ENCODE results near the gene SLC4A2.

Gene SLC4A2

GRCh38 chr7:151114151-151115090 lies 55.0 kb downstream of the SLC4A2 start:
- ATAC-seq: peak; percentile 0; the same call in 2 of the 3 replicates
- TF ChIP-seq PPARA (CRISPR knock-in tag; IDR thresholded peaks at IDR 0.05; ENCODE audit: borderline replicate concordance) (no peak), SNAI2 (CRISPR knock-in tag; IDR thresholded peaks at IDR 0.05) (0 out of 2 replicates have a peak, but pooled peaks have one; percentile 18), ARNTL (CRISPR knock-in tag; IDR thresholded peaks at IDR 0.05; ENCODE audit: borderline replicate concordance, low read depth) (no peak), ISL1 (CRISPR knock-in tag; IDR thresholded peaks at IDR 0.05) (no peak), ZFP30 (CRISPR knock-in tag; IDR thresholded peaks at IDR 0.05) (no peak), ZNF70 (CRISPR knock-in tag; IDR thresholded peaks at IDR 0.05) (no peak), POU6F1 (CRISPR knock-in tag; IDR thresholded peaks at IDR 0.05; ENCODE audit: borderline replicate concordance, low read depth) (peak; percentile 29; the same call in 1 of the 2 replicates), OSR1 (CRISPR knock-in tag; IDR thresholded peaks at IDR 0.05) (no peak), BACH2 (CRISPR knock-in tag; IDR thresholded peaks at IDR 0.05; ENCODE audit: borderline replicate concordance) (no peak), ZNF8 (CRISPR knock-in tag; IDR thresholded peaks at IDR 0.05) (no peak), ZNF565 (CRISPR knock-in tag; conservative IDR thresholded peaks at IDR 0.05; ENCODE audit: low read depth) (no peak), RARB (CRISPR knock-in tag; IDR thresholded peaks at IDR 0.05) (no peak), TCF4 (CRISPR knock-in tag; IDR thresholded peaks at IDR 0.05; ENCODE audit: borderline replicate concordance) (no peak), ZC3H10 (CRISPR knock-in tag; IDR thresholded peaks at IDR 0.05) (no peak), CSDC2 (CRISPR knock-in tag; IDR thresholded peaks at IDR 0.05) (no peak), TOX (CRISPR knock-in tag; IDR thresholded peaks at IDR 0.05; ENCODE audit: borderline replicate concordance) (no peak), ESRRG (CRISPR knock-in tag; IDR thresholded peaks at IDR 0.05) (no peak), ZFP3 (CRISPR knock-in tag; IDR thresholded peaks at IDR 0.05) (peak; percentile 72), GLIS3 (CRISPR knock-in tag; IDR thresholded peaks at IDR 0.05) (no peak)
- TF ChIP-seq, protein P1, sequence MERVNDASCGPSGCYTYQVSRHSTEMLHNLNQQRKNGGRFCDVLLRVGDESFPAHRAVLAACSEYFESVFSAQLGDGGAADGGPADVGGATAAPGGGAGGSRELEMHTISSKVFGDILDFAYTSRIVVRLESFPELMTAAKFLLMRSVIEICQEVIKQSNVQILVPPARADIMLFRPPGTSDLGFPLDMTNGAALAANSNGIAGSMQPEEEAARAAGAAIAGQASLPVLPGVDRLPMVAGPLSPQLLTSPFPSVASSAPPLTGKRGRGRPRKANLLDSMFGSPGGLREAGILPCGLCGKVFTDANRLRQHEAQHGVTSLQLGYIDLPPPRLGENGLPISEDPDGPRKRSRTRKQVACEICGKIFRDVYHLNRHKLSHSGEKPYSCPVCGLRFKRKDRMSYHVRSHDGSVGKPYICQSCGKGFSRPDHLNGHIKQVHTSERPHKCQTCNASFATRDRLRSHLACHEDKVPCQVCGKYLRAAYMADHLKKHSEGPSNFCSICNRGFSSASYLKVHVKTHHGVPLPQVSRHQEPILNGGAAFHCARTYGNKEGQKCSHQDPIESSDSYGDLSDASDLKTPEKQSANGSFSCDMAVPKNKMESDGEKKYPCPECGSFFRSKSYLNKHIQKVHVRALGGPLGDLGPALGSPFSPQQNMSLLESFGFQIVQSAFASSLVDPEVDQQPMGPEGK (CRISPR knock-in tag; IDR thresholded peaks at IDR 0.05; ENCODE audit: borderline replicate concordance): no peak
- TF ChIP-seq, protein P2, sequence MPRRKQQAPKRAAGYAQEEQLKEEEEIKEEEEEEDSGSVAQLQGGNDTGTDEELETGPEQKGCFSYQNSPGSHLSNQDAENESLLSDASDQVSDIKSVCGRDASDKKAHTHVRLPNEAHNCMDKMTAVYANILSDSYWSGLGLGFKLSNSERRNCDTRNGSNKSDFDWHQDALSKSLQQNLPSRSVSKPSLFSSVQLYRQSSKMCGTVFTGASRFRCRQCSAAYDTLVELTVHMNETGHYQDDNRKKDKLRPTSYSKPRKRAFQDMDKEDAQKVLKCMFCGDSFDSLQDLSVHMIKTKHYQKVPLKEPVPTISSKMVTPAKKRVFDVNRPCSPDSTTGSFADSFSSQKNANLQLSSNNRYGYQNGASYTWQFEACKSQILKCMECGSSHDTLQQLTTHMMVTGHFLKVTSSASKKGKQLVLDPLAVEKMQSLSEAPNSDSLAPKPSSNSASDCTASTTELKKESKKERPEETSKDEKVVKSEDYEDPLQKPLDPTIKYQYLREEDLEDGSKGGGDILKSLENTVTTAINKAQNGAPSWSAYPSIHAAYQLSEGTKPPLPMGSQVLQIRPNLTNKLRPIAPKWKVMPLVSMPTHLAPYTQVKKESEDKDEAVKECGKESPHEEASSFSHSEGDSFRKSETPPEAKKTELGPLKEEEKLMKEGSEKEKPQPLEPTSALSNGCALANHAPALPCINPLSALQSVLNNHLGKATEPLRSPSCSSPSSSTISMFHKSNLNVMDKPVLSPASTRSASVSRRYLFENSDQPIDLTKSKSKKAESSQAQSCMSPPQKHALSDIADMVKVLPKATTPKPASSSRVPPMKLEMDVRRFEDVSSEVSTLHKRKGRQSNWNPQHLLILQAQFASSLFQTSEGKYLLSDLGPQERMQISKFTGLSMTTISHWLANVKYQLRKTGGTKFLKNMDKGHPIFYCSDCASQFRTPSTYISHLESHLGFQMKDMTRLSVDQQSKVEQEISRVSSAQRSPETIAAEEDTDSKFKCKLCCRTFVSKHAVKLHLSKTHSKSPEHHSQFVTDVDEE (CRISPR knock-in tag; IDR thresholded peaks at IDR 0.05): no peak; the same call in 1 of the 2 replicates
- TF ChIP-seq, protein P3, sequence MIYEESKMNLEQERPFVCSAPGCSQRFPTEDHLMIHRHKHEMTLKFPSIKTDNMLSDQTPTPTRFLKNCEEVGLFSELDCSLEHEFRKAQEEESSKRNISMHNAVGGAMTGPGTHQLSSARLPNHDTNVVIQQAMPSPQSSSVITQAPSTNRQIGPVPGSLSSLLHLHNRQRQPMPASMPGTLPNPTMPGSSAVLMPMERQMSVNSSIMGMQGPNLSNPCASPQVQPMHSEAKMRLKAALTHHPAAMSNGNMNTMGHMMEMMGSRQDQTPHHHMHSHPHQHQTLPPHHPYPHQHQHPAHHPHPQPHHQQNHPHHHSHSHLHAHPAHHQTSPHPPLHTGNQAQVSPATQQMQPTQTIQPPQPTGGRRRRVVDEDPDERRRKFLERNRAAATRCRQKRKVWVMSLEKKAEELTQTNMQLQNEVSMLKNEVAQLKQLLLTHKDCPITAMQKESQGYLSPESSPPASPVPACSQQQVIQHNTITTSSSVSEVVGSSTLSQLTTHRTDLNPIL (CRISPR knock-in tag; IDR thresholded peaks at IDR 0.05; ENCODE audit: low read depth): peak; percentile 30; the same call in 1 of the 2 replicates
- TF ChIP-seq, protein P4, sequence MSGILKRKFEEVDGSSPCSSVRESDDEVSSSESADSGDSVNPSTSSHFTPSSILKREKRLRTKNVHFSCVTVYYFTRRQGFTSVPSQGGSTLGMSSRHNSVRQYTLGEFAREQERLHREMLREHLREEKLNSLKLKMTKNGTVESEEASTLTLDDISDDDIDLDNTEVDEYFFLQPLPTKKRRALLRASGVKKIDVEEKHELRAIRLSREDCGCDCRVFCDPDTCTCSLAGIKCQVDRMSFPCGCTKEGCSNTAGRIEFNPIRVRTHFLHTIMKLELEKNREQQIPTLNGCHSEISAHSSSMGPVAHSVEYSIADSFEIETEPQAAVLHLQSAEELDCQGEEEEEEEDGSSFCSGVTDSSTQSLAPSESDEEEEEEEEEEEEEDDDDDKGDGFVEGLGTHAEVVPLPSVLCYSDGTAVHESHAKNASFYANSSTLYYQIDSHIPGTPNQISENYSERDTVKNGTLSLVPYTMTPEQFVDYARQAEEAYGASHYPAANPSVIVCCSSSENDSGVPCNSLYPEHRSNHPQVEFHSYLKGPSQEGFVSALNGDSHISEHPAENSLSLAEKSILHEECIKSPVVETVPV (CRISPR knock-in tag; IDR thresholded peaks at IDR 0.05): no peak
